Stomach (tissue), 4 donors: ENCODE data around the gene ALK.

Experiments
- EP300 ChIP-seq: sonication (generic); formaldehyde crosslinking; IDR thresholded peaks from one replicate; pipeline ENCODE4 v1.6.1; 2017; ENCODE audit warnings: antibody characterized with exemption
- POLR2A ChIP-seq, 4 donors: fragments of 450-650 bp; IDR thresholded peaks; one replicate each; pipeline ENCODE4 v1.6.1; 2016; ENCODE audit warnings: antibody characterized with exemption in 4 of 4, control low read depth in 2 of 4, mild to moderate bottlenecking in 1 of 4, moderate library complexity in 1 of 4
- TF ChIP-seq, protein P1 (sequence below), 7 experiments: fragments of 450-650 bp in 4 of 7; fragments of 200-600 bp in 3 of 7; sonication (generic) in 3 of 7; IDR thresholded peaks; one replicate each; pipeline ENCODE4 v1.5.1; 2016 to 2019; ENCODE audit warnings: antibody characterized with exemption in 7 of 7, control low read depth in 2 of 7, mild to moderate bottlenecking in 1 of 7

- TF ChIP-seq, protein P1, sequence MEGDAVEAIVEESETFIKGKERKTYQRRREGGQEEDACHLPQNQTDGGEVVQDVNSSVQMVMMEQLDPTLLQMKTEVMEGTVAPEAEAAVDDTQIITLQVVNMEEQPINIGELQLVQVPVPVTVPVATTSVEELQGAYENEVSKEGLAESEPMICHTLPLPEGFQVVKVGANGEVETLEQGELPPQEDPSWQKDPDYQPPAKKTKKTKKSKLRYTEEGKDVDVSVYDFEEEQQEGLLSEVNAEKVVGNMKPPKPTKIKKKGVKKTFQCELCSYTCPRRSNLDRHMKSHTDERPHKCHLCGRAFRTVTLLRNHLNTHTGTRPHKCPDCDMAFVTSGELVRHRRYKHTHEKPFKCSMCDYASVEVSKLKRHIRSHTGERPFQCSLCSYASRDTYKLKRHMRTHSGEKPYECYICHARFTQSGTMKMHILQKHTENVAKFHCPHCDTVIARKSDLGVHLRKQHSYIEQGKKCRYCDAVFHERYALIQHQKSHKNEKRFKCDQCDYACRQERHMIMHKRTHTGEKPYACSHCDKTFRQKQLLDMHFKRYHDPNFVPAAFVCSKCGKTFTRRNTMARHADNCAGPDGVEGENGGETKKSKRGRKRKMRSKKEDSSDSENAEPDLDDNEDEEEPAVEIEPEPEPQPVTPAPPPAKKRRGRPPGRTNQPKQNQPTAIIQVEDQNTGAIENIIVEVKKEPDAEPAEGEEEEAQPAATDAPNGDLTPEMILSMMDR (IDR thresholded peaks at IDR 0.05): no peak
- TF ChIP-seq EP300 (no peak), POLR2A (IDR thresholded peaks at IDR 0.05) (no peak)
Observed at GRCh38 chr2:29166242-29167039, 754.9 kb downstream of the ALK start.
